NCI-H748 (cell line): ENCODE results near the gene SHLD1.
"Not testable (repeated sequence)": the region's sequence is repeated elsewhere in the genome, so short reads cannot be mapped to it uniquely, and the experiment has no call there.

ENCODE experiments used
- DNase-seq: peaks from one replicate; lab custom pipeline; 2025; ENCODE audit not compliant: unreplicated experiment; lab: John Stamatoyannopoulos, UW

Gene SHLD1

GRCh38 chr20:5780846-5781217 lies 30.6 kb downstream of the SHLD1 start:
- no peak for DNase-seq

- not testable (repeated sequence) for DNase-seq
These were observed 31.2 kb downstream of the SHLD1 start for GRCh38 chr20:5781367-5781766.

- no peak for DNase-seq
These were observed 31.9 kb downstream of the SHLD1 start for GRCh38 chr20:5781798-5782750.

- DNase-seq = no peak
These were observed 34.5 kb downstream of the SHLD1 start for GRCh38 chr20:5784735-5785134.

- DNase-seq = no peak
These were observed 34.9 kb downstream of the SHLD1 start for GRCh38 chr20:5785146-5785545.

- no peak for DNase-seq
These were observed 37.0 kb downstream of the SHLD1 start for GRCh38 chr20:5786930-5787795.

GRCh38 chr20:5787796-5788165 lies 37.6 kb downstream of the SHLD1 start:
- no peak for DNase-seq

- DNase-seq = peak; percentile 91
These were observed 38.2 kb downstream of the SHLD1 start for GRCh38 chr20:5788385-5788895.

- no peak for DNase-seq
These were observed 39.6 kb downstream of the SHLD1 start for GRCh38 chr20:5789827-5790226.

- DNase-seq = no peak
These were observed 43.7 kb downstream of the SHLD1 start for GRCh38 chr20:5793916-5794315.

- no peak for DNase-seq
These were observed 46.3 kb downstream of the SHLD1 start for GRCh38 chr20:5796331-5797040.

GRCh38 chr20:5797165-5797564 lies 47.0 kb downstream of the SHLD1 start:
- DNase-seq = no peak

- no peak for DNase-seq
These were observed 47.8 kb downstream of the SHLD1 start for GRCh38 chr20:5797843-5798462.

GRCh38 chr20:5803754-5804303 lies 53.6 kb downstream of the SHLD1 start:
- not testable (repeated sequence) for DNase-seq

- DNase-seq = no peak
These were observed 56.5 kb downstream of the SHLD1 start for GRCh38 chr20:5806457-5807263.

GRCh38 chr20:5807431-5807830 lies 57.2 kb downstream of the SHLD1 start:
- no peak for DNase-seq

GRCh38 chr20:5808901-5809300 lies 58.7 kb downstream of the SHLD1 start:
- DNase-seq = no peak

GRCh38 chr20:5809495-5809894 lies 59.3 kb downstream of the SHLD1 start:
- no peak for DNase-seq

GRCh38 chr20:5810800-5811422 lies 60.7 kb downstream of the SHLD1 start:
- no peak for DNase-seq
